ENCODE results near the gene TXNL4A.

GRCh38 chr18:79988451-79989194 is at the start of gene TXNL4A:
- TF ChIP-seq POLR2AphosphoS5 (IDR thresholded peaks at IDR 0.05; ENCODE audit: low read depth, low read length): peak; percentile 99
- no peak for TF ChIP-seq CTCF (IDR thresholded peaks at IDR 0.05)
- TF ChIP-seq, protein P1, sequence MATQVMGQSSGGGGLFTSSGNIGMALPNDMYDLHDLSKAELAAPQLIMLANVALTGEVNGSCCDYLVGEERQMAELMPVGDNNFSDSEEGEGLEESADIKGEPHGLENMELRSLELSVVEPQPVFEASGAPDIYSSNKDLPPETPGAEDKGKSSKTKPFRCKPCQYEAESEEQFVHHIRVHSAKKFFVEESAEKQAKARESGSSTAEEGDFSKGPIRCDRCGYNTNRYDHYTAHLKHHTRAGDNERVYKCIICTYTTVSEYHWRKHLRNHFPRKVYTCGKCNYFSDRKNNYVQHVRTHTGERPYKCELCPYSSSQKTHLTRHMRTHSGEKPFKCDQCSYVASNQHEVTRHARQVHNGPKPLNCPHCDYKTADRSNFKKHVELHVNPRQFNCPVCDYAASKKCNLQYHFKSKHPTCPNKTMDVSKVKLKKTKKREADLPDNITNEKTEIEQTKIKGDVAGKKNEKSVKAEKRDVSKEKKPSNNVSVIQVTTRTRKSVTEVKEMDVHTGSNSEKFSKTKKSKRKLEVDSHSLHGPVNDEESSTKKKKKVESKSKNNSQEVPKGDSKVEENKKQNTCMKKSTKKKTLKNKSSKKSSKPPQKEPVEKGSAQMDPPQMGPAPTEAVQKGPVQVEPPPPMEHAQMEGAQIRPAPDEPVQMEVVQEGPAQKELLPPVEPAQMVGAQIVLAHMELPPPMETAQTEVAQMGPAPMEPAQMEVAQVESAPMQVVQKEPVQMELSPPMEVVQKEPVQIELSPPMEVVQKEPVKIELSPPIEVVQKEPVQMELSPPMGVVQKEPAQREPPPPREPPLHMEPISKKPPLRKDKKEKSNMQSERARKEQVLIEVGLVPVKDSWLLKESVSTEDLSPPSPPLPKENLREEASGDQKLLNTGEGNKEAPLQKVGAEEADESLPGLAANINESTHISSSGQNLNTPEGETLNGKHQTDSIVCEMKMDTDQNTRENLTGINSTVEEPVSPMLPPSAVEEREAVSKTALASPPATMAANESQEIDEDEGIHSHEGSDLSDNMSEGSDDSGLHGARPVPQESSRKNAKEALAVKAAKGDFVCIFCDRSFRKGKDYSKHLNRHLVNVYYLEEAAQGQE (IDR thresholded peaks at IDR 0.05; ENCODE audit: insufficient read depth in 1 of 2, low read depth in 2 of 2, low read length in 1 of 2): no peak; a peak in 1 of 4 replicates
